AG09309 (cell line): ENCODE data around the gene NUDCD3.

Source experiments
- DNase-seq: peaks from one replicate; pipeline ENCODE4 v3.0.0-alpha.2; 2010; ENCODE audit warnings: low read depth
- H3K4me3 ChIP-seq: 2 replicates; pipeline ENCODE4 v1.5.1; 2011; ENCODE audit warnings: mild to moderate bottlenecking, low read depth, low read length, moderate library complexity; ENCODE audit not compliant: control insufficient read depth
- TF ChIP-seq, protein P1 (sequence below): IDR thresholded peaks from 2 replicates; pipeline ENCODE4 v1.5.1; 2011; ENCODE audit warnings: mild to moderate bottlenecking, low read depth, low read length, inconsistent platforms; ENCODE audit not compliant: insufficient read depth, control insufficient read depth; ENCODE audit errors: missing control alignments

Gene NUDCD3

DNA sequence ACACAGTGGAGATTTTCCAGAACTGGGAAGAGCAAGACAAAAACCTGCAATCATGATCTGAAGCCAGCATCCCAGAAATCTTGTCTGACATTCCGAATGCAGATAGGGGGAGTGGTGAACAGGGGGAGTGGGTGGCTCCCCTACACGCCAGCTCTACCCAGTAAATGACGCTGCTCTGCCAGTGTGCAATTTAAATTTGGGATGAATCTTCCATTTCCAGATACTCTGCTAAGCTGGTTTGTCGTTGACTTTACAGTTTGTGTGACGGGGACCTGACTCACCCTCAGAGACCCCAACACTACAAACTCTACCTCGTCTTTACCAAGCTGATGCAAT, 96.4 kb downstream of the NUDCD3 start:
- no peak for DNase-seq
- no peak overlapping the region for H3K4me3 ChIP-seq
- TF ChIP-seq, protein P1, sequence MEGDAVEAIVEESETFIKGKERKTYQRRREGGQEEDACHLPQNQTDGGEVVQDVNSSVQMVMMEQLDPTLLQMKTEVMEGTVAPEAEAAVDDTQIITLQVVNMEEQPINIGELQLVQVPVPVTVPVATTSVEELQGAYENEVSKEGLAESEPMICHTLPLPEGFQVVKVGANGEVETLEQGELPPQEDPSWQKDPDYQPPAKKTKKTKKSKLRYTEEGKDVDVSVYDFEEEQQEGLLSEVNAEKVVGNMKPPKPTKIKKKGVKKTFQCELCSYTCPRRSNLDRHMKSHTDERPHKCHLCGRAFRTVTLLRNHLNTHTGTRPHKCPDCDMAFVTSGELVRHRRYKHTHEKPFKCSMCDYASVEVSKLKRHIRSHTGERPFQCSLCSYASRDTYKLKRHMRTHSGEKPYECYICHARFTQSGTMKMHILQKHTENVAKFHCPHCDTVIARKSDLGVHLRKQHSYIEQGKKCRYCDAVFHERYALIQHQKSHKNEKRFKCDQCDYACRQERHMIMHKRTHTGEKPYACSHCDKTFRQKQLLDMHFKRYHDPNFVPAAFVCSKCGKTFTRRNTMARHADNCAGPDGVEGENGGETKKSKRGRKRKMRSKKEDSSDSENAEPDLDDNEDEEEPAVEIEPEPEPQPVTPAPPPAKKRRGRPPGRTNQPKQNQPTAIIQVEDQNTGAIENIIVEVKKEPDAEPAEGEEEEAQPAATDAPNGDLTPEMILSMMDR: no peak

DNA sequence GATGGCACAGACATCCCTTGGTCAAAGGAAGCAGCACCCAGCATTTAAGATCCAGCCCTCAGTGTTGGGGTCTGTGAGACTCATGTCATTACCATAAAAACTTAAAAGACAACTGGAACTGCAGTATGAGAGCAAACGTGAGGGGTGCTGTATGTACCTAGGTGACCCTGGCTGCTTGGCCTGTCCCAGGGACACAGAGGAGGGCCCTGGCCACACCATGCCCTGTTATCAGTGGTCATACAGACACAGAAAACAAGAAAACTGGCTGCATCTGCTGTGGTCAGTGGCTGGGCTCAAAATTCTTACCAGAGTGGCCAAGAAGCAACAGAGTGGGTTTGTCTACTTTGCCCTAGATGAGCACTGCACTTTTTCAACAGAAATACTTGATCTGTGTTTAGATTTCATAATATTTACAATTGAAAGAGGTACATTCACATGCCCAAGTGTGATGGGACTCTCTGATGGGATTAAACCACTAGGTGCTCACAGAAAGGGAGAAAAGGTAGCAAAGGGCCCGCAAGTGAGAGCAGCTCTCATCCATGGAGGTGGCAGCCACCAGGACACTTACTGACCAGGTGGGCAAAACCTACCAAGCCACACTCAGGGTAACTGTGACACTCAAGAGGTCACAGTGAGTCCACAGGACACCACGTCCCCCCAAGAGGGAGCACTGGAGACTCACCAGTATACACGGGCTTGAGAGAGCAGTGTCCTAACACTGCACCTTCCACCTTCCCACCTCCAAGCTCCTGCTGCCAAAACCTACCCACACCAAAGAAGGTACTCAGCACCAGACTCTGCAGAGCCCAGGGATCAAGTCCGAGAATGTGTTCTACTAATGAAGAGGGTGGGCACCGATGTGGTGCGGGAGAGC, 97.0 kb downstream of the NUDCD3 start:
- no peak for DNase-seq
- no peak overlapping the region for H3K4me3 ChIP-seq
- TF ChIP-seq, protein P1: no peak

DNA sequence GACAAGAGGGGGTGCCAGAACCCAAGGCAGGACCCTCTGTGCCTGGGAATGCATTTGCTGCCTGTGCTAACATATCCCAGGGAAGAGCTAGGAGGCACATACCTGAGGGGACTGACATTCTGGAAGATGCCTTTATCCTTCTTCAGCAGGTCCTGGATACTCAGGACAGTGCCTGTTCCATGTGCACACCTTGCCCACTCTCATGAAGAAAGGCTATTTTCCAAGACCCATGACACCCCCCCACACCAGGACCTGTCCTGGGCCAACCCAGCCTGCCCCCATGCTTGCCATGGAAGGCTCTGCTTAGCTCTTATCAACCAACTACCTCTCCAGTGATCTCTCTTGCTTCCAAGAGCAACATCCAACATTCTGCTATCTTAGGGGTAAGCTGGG, 97.8 kb downstream of the NUDCD3 start:
- no peak overlapping the region for H3K4me3 ChIP-seq
- DNase-seq: no peak
- TF ChIP-seq, protein P1: no peak

DNA sequence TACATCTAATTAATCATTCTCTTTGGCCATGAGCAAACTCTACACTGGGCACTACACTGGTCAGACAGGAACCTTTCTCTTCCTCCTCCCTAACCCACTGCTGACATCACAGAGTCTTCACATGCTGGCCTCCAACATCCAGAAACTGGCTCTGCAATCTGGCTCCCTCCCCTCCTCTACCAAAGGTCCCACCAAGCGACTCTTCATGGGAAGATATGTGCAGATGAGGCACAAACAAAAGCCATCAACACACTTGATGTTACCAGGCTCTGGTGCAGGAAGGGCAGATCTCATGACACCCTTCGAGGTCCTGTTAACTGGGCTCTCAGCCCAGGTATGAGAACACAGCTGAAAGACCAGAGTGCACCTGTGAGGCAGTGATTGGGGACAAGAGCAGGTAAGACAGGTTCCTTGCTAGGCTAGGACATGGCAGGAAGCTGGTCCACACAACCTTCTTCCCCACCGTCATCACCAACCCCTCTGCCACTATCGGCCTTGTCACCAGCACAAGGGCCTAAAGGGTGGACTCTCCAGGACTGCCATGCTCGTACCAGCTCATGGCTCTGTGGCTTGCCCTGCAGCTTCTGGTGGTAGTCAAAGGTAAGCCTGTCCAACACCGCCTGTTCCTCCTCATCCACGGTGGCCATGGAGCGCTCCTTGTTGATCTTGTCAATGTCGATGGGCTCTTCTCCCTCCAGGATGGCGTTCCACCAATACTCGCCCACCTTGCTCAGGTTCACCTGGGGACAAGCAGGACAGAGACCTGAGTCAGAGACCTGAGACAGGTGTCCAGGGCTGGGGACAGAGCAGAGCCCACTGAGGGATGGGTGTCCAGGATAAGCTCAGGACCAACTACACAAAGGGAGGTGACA, 98.5 kb downstream of the NUDCD3 start:
- TF ChIP-seq, protein P1: no peak
- DNase-seq: no peak
- H3K4me3 ChIP-seq: no peak overlapping the region

DNA sequence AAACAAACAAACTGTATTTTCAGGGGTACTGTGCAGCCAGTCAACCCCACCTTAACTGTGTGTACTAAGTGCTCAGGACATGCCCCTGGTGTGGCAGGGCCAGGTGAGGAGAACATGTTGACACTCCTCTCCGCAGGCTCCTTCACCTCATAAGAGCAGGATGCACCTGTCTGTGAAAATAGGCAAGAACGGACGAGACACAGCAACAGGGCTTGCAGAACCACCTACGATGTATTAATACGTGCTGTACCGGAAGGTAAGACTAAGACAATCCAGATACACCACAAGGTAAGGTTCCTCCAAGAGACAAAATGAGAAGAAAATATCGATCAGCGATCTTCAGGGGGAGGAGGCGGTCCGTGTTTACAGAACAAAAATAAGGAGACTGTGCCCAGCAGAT, 99.3 kb downstream of the NUDCD3 start:
- DNase-seq: no peak
- H3K4me3 ChIP-seq: no peak overlapping the region
- TF ChIP-seq, protein P1: no peak

DNA sequence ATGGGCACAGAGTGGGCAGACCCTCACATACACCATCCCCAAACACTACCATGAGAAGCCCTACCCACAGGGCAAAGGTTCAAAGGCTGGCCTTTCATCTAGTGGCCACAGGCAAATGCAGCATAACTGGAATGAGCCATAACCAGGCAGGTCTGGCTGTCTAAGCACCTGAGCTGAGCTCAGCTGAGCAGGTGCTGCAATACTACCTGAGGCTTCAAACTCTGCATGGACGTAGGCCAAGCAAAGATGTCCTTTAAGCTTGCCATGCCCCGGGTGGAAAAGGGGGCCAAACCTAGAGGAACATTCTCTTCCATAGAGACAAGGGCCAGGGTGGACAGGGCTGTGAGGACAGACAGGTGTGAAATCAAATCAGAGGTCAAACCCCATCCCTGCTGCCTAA, 99.8 kb downstream of the NUDCD3 start:
- no peak overlapping the region for H3K4me3 ChIP-seq
- DNase-seq: no peak
- TF ChIP-seq, protein P1: no peak
